Kidney epithelial cell (primary cell): ENCODE data around the gene ZBTB49. TPM values are rescaled to one million over a fixed set of nuclear protein-coding genes. Genes with fewer than 3 reads are reported as not detected.
A peak's percentile ranks its signal among the peaks of the same experiment; 100 is the strongest.

Experiments used
- DNase-seq: peaks from one replicate; pipeline ENCODE4 v3.0.0-alpha.2; 2010; ENCODE audit warnings: low read depth
- H3K27me3 ChIP-seq: 2 replicates; pipeline ENCODE4 v1.6.0; 2011; ENCODE audit warnings: low read length; ENCODE audit not compliant: control insufficient read depth, insufficient read depth
- H3K36me3 ChIP-seq: 2 replicates; pipeline ENCODE4 v1.5.1; 2011; ENCODE audit warnings: low read length; ENCODE audit not compliant: control insufficient read depth, insufficient read depth
- H3K4me3 ChIP-seq: 2 replicates; pipeline ENCODE4 v1.5.1; 2011; ENCODE audit warnings: low read depth, mild to moderate bottlenecking, control low read depth, low read length
- CTCF ChIP-seq: IDR thresholded peaks from 2 replicates; pipeline ENCODE4 v1.5.1; 2011; ENCODE audit warnings: mild to moderate bottlenecking, moderate library complexity, low read length, control low read depth, inconsistent platforms; ENCODE audit not compliant: insufficient read depth, poor library complexity, severe bottlenecking
- total RNA-seq: library from RNA; depleted of rRNA; stranded (reverse); fragments of >200 nt; gene quantifications from 2 replicates; pipeline ENCODE4 v1.2.3, GENCODE V29; 2015

ZBTB49 gene
- total RNA-seq, 1 donor from 2014 or later, result 3.9 TPM

GRCh38 chr4:4260185-4260751, 29.8 kb upstream of the ZBTB49 start:
- Histone ChIP-seq H3K36me3 (no peaks in the 10 kb centered on the region), H3K4me3 (no peak overlapping the region), H3K27me3 (no peaks in the 10 kb centered on the region)
- DNase-seq, result no peak
- peak; percentile 34 for TF ChIP-seq CTCF

- Histone ChIP-seq H3K36me3 (peaks cover 1% of the 10 kb centered on the region), H3K4me3 (no peak overlapping the region)
- no peak for DNase-seq
Observed at GRCh38 chr4:4267981-4268380, 22.1 kb upstream of the ZBTB49 start.

GRCh38 chr4:4268776-4269175, 21.3 kb upstream of the ZBTB49 start:
- H3K27me3 ChIP-seq, result no peaks in the 10 kb centered on the region
- no peak overlapping the region for H3K4me3 ChIP-seq
- TF ChIP-seq CTCF, result no peak
- peaks cover 1% of the 10 kb centered on the region for H3K36me3 ChIP-seq
- DNase-seq, result no peak

More at GRCh38 chr4:4267981-4268380, 22.1 kb upstream of the ZBTB49 start:
- no peaks in the 10 kb centered on the region for H3K27me3 ChIP-seq
- no peak for TF ChIP-seq CTCF

- H3K36me3 ChIP-seq, result peaks cover 1% of the 10 kb centered on the region
- H3K4me3 ChIP-seq, result no peak overlapping the region
- H3K27me3 ChIP-seq, result no peaks in the 10 kb centered on the region
- TF ChIP-seq CTCF, result no peak
- no peak for DNase-seq
Observed at GRCh38 chr4:4269331-4269731, 20.7 kb upstream of the ZBTB49 start.

GRCh38 chr4:4269856-4270255, 20.2 kb upstream of the ZBTB49 start:
- no peak for DNase-seq
- no peak for TF ChIP-seq CTCF
- Histone ChIP-seq H3K36me3 (peaks cover 1% of the 10 kb centered on the region), H3K27me3 (no peaks in the 10 kb centered on the region), H3K4me3 (no peak overlapping the region)

- DNase-seq, result no peak
- no peaks in the 10 kb centered on the region for H3K27me3 ChIP-seq
- TF ChIP-seq CTCF, result no peak
- peaks cover 1% of the 10 kb centered on the region for H3K36me3 ChIP-seq
- no peak overlapping the region for H3K4me3 ChIP-seq
Observed at GRCh38 chr4:4270529-4270928, 19.5 kb upstream of the ZBTB49 start.
